ENCODE results near the gene FAM120B.

FAM120B gene

GRCh38 chr6:170423030-170423429, 116.5 kb downstream of the FAM120B start:
- no peak for DNase-seq (ENCODE audit: low spot score)

- DNase-seq (ENCODE audit: low spot score) = peak; percentile 8
Observed at GRCh38 chr6:170423814-170424603, 117.5 kb downstream of the FAM120B start.

GRCh38 chr6:170424604-170425126, 118.1 kb downstream of the FAM120B start:
- no peak for DNase-seq (ENCODE audit: low spot score)

GRCh38 chr6:170429450-170429849, 122.9 kb downstream of the FAM120B start:
- DNase-seq (ENCODE audit: low spot score) = no peak

GRCh38 chr6:170433163-170434116, 126.9 kb downstream of the FAM120B start:
- no peak for DNase-seq (ENCODE audit: low spot score)

- no peak for DNase-seq (ENCODE audit: low spot score)
Observed at GRCh38 chr6:170434117-170434820, 127.7 kb downstream of the FAM120B start.

- no peak for DNase-seq (ENCODE audit: low spot score)
Observed at GRCh38 chr6:170434821-170435155, 128.2 kb downstream of the FAM120B start.

- no peak for DNase-seq (ENCODE audit: low spot score)
Observed at GRCh38 chr6:170435766-170436165, 129.2 kb downstream of the FAM120B start.

- DNase-seq (ENCODE audit: low spot score) = no peak
Observed at GRCh38 chr6:170436209-170436809, 129.8 kb downstream of the FAM120B start.

GRCh38 chr6:170437719-170438401, 131.3 kb downstream of the FAM120B start:
- DNase-seq (ENCODE audit: low spot score) = peak; percentile 13

GRCh38 chr6:170438402-170438753, 131.8 kb downstream of the FAM120B start:
- DNase-seq (ENCODE audit: low spot score) = peak; percentile 96

GRCh38 chr6:170438861-170439260, 132.3 kb downstream of the FAM120B start:
- no peak for DNase-seq (ENCODE audit: low spot score)

GRCh38 chr6:170439366-170440361, 133.1 kb downstream of the FAM120B start:
- no peak for DNase-seq (ENCODE audit: low spot score)

GRCh38 chr6:170440437-170440836, 133.9 kb downstream of the FAM120B start:
- no peak for DNase-seq (ENCODE audit: low spot score)

- no peak for DNase-seq (ENCODE audit: low spot score)
Observed at GRCh38 chr6:170441316-170441715, 134.8 kb downstream of the FAM120B start.

GRCh38 chr6:170442596-170442995, 136.0 kb downstream of the FAM120B start:
- no peak for DNase-seq (ENCODE audit: low spot score)

- DNase-seq (ENCODE audit: low spot score) = no peak
Observed at GRCh38 chr6:170443151-170443662, 136.6 kb downstream of the FAM120B start.

- no peak for DNase-seq (ENCODE audit: low spot score)
Observed at GRCh38 chr6:170444056-170444591, 137.6 kb downstream of the FAM120B start.

GRCh38 chr6:170444811-170445211, 138.3 kb downstream of the FAM120B start:
- DNase-seq (ENCODE audit: low spot score) = no peak

Data from SW480 (cell line).